Measurements from ENCODE around the gene GABRB1.

GABRB1 gene

DNA sequence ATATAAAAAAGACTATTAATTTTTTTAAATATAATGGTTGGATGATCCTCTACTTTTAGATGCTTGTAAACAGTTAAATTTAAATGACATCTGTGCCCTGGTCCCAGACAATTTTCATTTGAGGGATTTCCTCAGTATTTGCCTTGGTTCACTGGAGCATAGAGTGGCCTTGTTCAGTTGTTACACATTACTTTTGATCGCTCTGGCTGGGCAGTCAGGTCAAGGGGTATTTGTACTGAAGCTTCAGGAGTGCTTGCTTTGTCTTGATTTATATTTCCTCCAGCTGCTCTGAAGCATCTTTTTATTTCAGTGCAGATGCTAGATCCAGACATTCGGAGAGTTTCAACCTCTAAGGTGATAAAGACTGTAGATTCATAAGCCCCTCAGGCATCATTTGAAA lies 382.2 kb downstream of the GABRB1 start:
- no peak overlapping the region for H2BK120ac ChIP-seq (ENCODE audit: insufficient read depth, low read length, poor library complexity)
- no peak overlapping the region for H2BK5ac ChIP-seq (ENCODE audit: low read depth, low read length, poor library complexity)
- H4K12ac ChIP-seq (ENCODE audit: low read depth, low read length) = no peak overlapping the region
- H3K4ac ChIP-seq (ENCODE audit: low read depth, low read length) = no peak overlapping the region
- no peak overlapping the region for H4K8ac ChIP-seq (ENCODE audit: low read depth, low read length)
- no peaks in the 10 kb centered on the region for H3K9me3 ChIP-seq (ENCODE audit: insufficient read depth, low read depth, low read length)
- peak overlapping the region; percentile 29 for H2BK12ac ChIP-seq (ENCODE audit: low read length)
- no peak overlapping the region for H3K23ac ChIP-seq (ENCODE audit: low read length)
- H3K27ac ChIP-seq (ENCODE audit: low read depth, low read length) = no peak overlapping the region
- H3K4me3 ChIP-seq (ENCODE audit: low read depth, low read length) = no peak overlapping the region
- no peaks in the 10 kb centered on the region for H3K27me3 ChIP-seq (ENCODE audit: insufficient read depth, low read length)
- no peak overlapping the region for H3K14ac ChIP-seq (ENCODE audit: low read length)
- no peak for DNase-seq
- H2AFZ ChIP-seq (ENCODE audit: insufficient read depth, low read length, poor library complexity) = no peak overlapping the region
- no CpG with 5 or more reads among the region's 2 CpGs for WGBS (ENCODE audit: extremely low coverage, insufficient coverage, insufficient read length)
- no peaks in the 10 kb centered on the region for H3K79me1 ChIP-seq (ENCODE audit: low read length)
- H3K4me1 ChIP-seq (ENCODE audit: control insufficient read depth in 1 of 2, insufficient read depth in 2 of 2, low read length in 2 of 2) = no peaks in the 10 kb centered on the region
- no peak overlapping the region for H2AK5ac ChIP-seq (ENCODE audit: low read length)
- H3K36me3 ChIP-seq (ENCODE audit: control insufficient read depth in 1 of 2, insufficient read depth in 2 of 2, low read length in 2 of 2) = no peaks in the 10 kb centered on the region
- no peaks in the 10 kb centered on the region for H3K79me2 ChIP-seq (ENCODE audit: control insufficient read depth, insufficient read depth, low read length, poor library complexity)
- H4K91ac ChIP-seq (ENCODE audit: low read depth, low read length) = no peak overlapping the region
- no peak overlapping the region for H3K18ac ChIP-seq (ENCODE audit: low read length)
- no peak overlapping the region for H3K9ac ChIP-seq (ENCODE audit: low read length)
- H3K4me2 ChIP-seq (ENCODE audit: low read length) = no peak overlapping the region

DNA sequence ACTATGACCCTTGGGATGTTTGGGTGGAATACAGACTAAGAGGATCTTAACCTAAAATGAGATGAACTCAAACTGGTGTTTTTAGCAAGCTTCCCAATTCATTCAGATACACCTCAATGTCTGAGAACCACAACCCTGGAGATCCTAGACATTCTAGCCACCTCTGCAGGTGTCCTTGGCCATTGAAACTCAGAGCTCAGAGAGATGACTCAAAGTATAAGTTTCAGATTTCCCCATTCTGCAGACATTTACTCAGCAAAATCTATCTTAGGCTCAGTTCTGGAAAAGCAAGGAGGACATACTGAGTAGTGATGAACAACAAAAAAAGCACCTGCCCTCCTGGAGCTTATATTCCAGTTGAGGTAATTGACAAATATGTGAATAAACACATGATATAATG lies 384.4 kb downstream of the GABRB1 start:
- Histone ChIP-seq H3K14ac (ENCODE audit: low read length) (no peak overlapping the region), H2BK5ac (ENCODE audit: low read depth, low read length, poor library complexity) (no peak overlapping the region), H3K79me1 (ENCODE audit: low read length) (no peaks in the 10 kb centered on the region), H3K79me2 (ENCODE audit: control insufficient read depth, insufficient read depth, low read length, poor library complexity) (no peaks in the 10 kb centered on the region), H3K18ac (ENCODE audit: low read length) (no peak overlapping the region), H3K4me3 (ENCODE audit: low read depth, low read length) (no peak overlapping the region), H3K27ac (ENCODE audit: low read depth, low read length) (no peak overlapping the region), H4K12ac (ENCODE audit: low read depth, low read length) (no peak overlapping the region), H2AFZ (ENCODE audit: insufficient read depth, low read length, poor library complexity) (no peak overlapping the region), H2BK120ac (ENCODE audit: insufficient read depth, low read length, poor library complexity) (no peak overlapping the region), H4K91ac (ENCODE audit: low read depth, low read length) (no peak overlapping the region), H2BK12ac (ENCODE audit: low read length) (no peak overlapping the region), H3K9me3 (ENCODE audit: insufficient read depth, low read depth, low read length) (no peaks in the 10 kb centered on the region), H3K4me1 (ENCODE audit: control insufficient read depth in 1 of 2, insufficient read depth in 2 of 2, low read length in 2 of 2) (no peaks in the 10 kb centered on the region), H3K9ac (ENCODE audit: low read length) (no peak overlapping the region), H4K8ac (ENCODE audit: low read depth, low read length) (no peak overlapping the region), H3K36me3 (ENCODE audit: control insufficient read depth in 1 of 2, insufficient read depth in 2 of 2, low read length in 2 of 2) (no peaks in the 10 kb centered on the region), H3K27me3 (ENCODE audit: insufficient read depth, low read length) (no peaks in the 10 kb centered on the region), H2AK5ac (ENCODE audit: low read length) (no peak overlapping the region), H3K23ac (ENCODE audit: low read length) (no peak overlapping the region), H3K4ac (ENCODE audit: low read depth, low read length) (no peak overlapping the region), H3K4me2 (ENCODE audit: low read length) (no peak overlapping the region)
- no peak for DNase-seq

DNA sequence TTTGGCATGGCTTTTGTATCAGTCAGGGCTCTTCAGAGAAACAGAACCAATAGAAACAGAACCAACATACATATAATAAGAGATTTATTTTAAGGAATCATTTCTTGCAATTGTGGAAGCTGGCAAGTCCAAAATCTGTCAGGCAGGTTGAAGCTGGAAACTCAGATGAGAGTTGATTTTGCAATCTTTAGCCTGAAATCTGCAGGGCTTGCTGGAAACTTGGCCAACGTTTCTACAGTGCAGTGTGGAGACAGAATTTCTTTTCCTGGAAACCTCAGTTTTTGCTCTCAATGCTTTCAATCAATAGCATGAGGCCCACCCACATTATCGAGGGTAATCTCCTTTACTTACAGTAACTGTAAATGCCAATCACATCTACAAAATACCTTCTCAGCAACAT lies 386.8 kb downstream of the GABRB1 start:
- WGBS (ENCODE audit: extremely low coverage, insufficient coverage, insufficient read length) = no CpG with 5 or more reads among the region's 2 CpGs
- Histone ChIP-seq H3K14ac (ENCODE audit: low read length) (no peak overlapping the region), H3K36me3 (ENCODE audit: control insufficient read depth in 1 of 2, insufficient read depth in 2 of 2, low read length in 2 of 2) (no peaks in the 10 kb centered on the region), H3K4ac (ENCODE audit: low read depth, low read length) (no peak overlapping the region), H3K27me3 (ENCODE audit: insufficient read depth, low read length) (no peaks in the 10 kb centered on the region), H3K9ac (ENCODE audit: low read length) (no peak overlapping the region), H2BK120ac (ENCODE audit: insufficient read depth, low read length, poor library complexity) (no peak overlapping the region), H2BK12ac (ENCODE audit: low read length) (no peak overlapping the region), H3K23ac (ENCODE audit: low read length) (no peak overlapping the region), H3K27ac (ENCODE audit: low read depth, low read length) (no peak overlapping the region), H2BK5ac (ENCODE audit: low read depth, low read length, poor library complexity) (no peak overlapping the region), H3K18ac (ENCODE audit: low read length) (no peak overlapping the region), H3K4me2 (ENCODE audit: low read length) (no peak overlapping the region), H2AFZ (ENCODE audit: insufficient read depth, low read length, poor library complexity) (no peak overlapping the region), H4K8ac (ENCODE audit: low read depth, low read length) (no peak overlapping the region), H3K4me1 (ENCODE audit: control insufficient read depth in 1 of 2, insufficient read depth in 2 of 2, low read length in 2 of 2) (no peaks in the 10 kb centered on the region), H3K9me3 (ENCODE audit: insufficient read depth, low read depth, low read length) (no peaks in the 10 kb centered on the region), H4K12ac (ENCODE audit: low read depth, low read length) (no peak overlapping the region), H2AK5ac (ENCODE audit: low read length) (no peak overlapping the region), H3K4me3 (ENCODE audit: low read depth, low read length) (no peak overlapping the region), H3K79me2 (ENCODE audit: control insufficient read depth, insufficient read depth, low read length, poor library complexity) (no peaks in the 10 kb centered on the region), H3K79me1 (ENCODE audit: low read length) (peaks cover under 1% of the 10 kb centered on the region), H4K91ac (ENCODE audit: low read depth, low read length) (no peak overlapping the region)
- DNase-seq = no peak

DNA sequence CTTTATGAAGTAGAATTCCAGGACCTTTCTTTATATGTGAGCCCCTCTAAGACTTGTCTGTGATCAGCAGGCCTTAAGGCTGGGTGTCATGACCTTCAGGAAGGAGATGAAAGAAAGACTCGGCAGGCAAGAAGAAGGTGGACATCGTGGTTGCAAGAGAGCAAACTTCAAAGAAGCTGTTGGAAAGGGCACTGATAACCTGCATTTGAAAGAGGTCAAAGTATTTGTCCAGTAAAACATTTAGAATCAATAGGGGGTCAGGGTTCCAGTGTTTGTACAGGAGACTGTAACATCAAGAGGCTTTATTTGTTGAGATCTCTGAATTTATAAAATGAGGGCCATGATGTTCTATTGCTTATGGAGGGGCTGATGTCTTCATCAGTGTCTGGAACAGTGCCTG lies 387.9 kb downstream of the GABRB1 start:
- Histone ChIP-seq H3K18ac (ENCODE audit: low read length) (no peak overlapping the region), H2BK120ac (ENCODE audit: insufficient read depth, low read length, poor library complexity) (no peak overlapping the region), H3K27me3 (ENCODE audit: insufficient read depth, low read length) (no peaks in the 10 kb centered on the region), H3K9me3 (ENCODE audit: insufficient read depth, low read depth, low read length) (no peaks in the 10 kb centered on the region), H3K79me2 (ENCODE audit: control insufficient read depth, insufficient read depth, low read length, poor library complexity) (no peaks in the 10 kb centered on the region), H4K12ac (ENCODE audit: low read depth, low read length) (no peak overlapping the region), H2BK12ac (ENCODE audit: low read length) (no peak overlapping the region), H3K9ac (ENCODE audit: low read length) (no peak overlapping the region), H2BK5ac (ENCODE audit: low read depth, low read length, poor library complexity) (no peak overlapping the region), H4K91ac (ENCODE audit: low read depth, low read length) (no peak overlapping the region), H3K23ac (ENCODE audit: low read length) (no peak overlapping the region), H2AFZ (ENCODE audit: insufficient read depth, low read length, poor library complexity) (no peak overlapping the region), H4K8ac (ENCODE audit: low read depth, low read length) (no peak overlapping the region), H3K79me1 (ENCODE audit: low read length) (peaks cover 2% of the 10 kb centered on the region), H3K14ac (ENCODE audit: low read length) (no peak overlapping the region), H3K4me2 (ENCODE audit: low read length) (no peak overlapping the region), H3K4me3 (ENCODE audit: low read depth, low read length) (no peak overlapping the region), H2AK5ac (ENCODE audit: low read length) (no peak overlapping the region), H3K4me1 (ENCODE audit: control insufficient read depth in 1 of 2, insufficient read depth in 2 of 2, low read length in 2 of 2) (no peaks in the 10 kb centered on the region), H3K4ac (ENCODE audit: low read depth, low read length) (no peak overlapping the region), H3K36me3 (ENCODE audit: control insufficient read depth in 1 of 2, insufficient read depth in 2 of 2, low read length in 2 of 2) (no peaks in the 10 kb centered on the region), H3K27ac (ENCODE audit: low read depth, low read length) (no peak overlapping the region)
- DNase-seq = no peak
- no CpG with 5 or more reads among the region's 2 CpGs for WGBS (ENCODE audit: extremely low coverage, insufficient coverage, insufficient read length)

DNA sequence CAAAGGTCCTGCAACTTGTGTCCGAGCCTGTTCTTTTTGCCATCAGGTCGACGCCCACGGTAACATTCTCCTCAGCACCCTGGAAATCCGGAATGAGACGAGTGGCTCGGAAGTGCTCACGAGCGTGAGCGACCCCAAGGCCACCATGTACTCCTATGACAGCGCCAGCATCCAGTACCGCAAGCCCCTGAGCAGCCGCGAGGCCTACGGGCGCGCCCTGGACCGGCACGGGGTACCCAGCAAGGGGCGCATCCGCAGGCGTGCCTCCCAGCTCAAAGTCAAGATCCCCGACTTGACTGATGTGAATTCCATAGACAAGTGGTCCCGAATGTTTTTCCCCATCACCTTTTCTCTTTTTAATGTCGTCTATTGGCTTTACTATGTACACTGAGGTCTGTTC lies 394.3 kb downstream of the GABRB1 start:
- no peak overlapping the region for H3K18ac ChIP-seq (ENCODE audit: low read length)
- H2BK120ac ChIP-seq (ENCODE audit: insufficient read depth, low read length, poor library complexity) = no peak overlapping the region
- H3K9me3 ChIP-seq (ENCODE audit: insufficient read depth, low read depth, low read length) = no peaks in the 10 kb centered on the region
- H3K79me1 ChIP-seq (ENCODE audit: low read length) = peaks cover 2% of the 10 kb centered on the region
- H3K79me2 ChIP-seq (ENCODE audit: control insufficient read depth, insufficient read depth, low read length, poor library complexity) = no peaks in the 10 kb centered on the region
- H3K9ac ChIP-seq (ENCODE audit: low read length) = no peak overlapping the region
- H2BK5ac ChIP-seq (ENCODE audit: low read depth, low read length, poor library complexity) = no peak overlapping the region
- H3K4ac ChIP-seq (ENCODE audit: low read depth, low read length) = no peak overlapping the region
- H4K91ac ChIP-seq (ENCODE audit: low read depth, low read length) = no peak overlapping the region
- H3K14ac ChIP-seq (ENCODE audit: low read length) = no peak overlapping the region
- no peaks in the 10 kb centered on the region for H3K4me1 ChIP-seq (ENCODE audit: control insufficient read depth in 1 of 2, insufficient read depth in 2 of 2, low read length in 2 of 2)
- H3K4me3 ChIP-seq (ENCODE audit: low read depth, low read length) = no peak overlapping the region
- no peak overlapping the region for H2BK12ac ChIP-seq (ENCODE audit: low read length)
- no peak overlapping the region for H4K12ac ChIP-seq (ENCODE audit: low read depth, low read length)
- H2AFZ ChIP-seq (ENCODE audit: insufficient read depth, low read length, poor library complexity) = no peak overlapping the region
- no peaks in the 10 kb centered on the region for H3K27me3 ChIP-seq (ENCODE audit: insufficient read depth, low read length)
- H3K4me2 ChIP-seq (ENCODE audit: low read length) = no peak overlapping the region
- H2AK5ac ChIP-seq (ENCODE audit: low read length) = no peak overlapping the region
- no peak overlapping the region for H4K8ac ChIP-seq (ENCODE audit: low read depth, low read length)
- no peak overlapping the region for H3K23ac ChIP-seq (ENCODE audit: low read length)
- H3K36me3 ChIP-seq (ENCODE audit: control insufficient read depth in 1 of 2, insufficient read depth in 2 of 2, low read length in 2 of 2) = no peaks in the 10 kb centered on the region
- WGBS (ENCODE audit: extremely low coverage, insufficient coverage, insufficient read length) = no CpG with 5 or more reads among the region's 25 CpGs
- no peak for DNase-seq
- no peak overlapping the region for H3K27ac ChIP-seq (ENCODE audit: low read depth, low read length)
